ENCODE measurements around the gene PANK1. TPM values are rescaled to one million over a fixed set of nuclear protein-coding genes. Genes with fewer than 3 reads are reported as not detected.

Gene PANK1
- 0.86 TPM for polyA plus RNA-seq

GRCh38 chr10:89644967-89645741 is at the start of gene PANK1:
TSS of gene PANK1 (minus strand) at chr10:89645242. CDS start at chr10:89644891, 351 bp downstream.
- Mint-ChIP-seq H3K27ac (peak within 1 kb of the TSS; percentile 8 to 75 (median 70)), H3K27me3 (no peaks in the 10 kb centered on the region), H3K4me1 (peaks cover 13 to 20% (median 13%) of the 10 kb centered on the region in 3 donors), H3K9me3 (peaks cover 0 to 2% (median 0%) of the 10 kb centered on the region in 3 donors), H3K36me3 (no peaks in the 10 kb centered on the region), H3K4me3 (peak within 1 kb of the TSS in 1 of 4 donors; percentile 96)

DNA sequence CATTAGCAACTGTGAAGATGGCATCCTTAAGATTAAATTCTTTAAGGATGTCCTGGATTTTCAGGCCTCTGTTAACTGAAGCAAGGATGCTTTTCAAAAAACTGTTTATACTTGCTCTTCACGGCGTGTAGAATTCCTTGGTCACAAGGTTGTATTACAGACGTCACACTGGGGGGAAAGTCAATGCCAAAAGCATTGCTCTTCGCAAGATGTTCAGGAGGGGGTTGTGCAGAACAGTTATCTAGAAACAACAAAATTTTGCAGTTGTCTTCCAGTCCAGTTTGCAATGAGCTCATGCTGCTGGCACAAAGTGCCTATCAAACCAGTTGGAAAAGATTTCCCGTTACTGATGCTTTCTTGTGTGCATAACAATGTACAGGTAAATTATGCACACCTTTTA is 48.1 kb upstream of the PANK1 start:
- H3K27ac Mint-ChIP-seq = no peak overlapping the region
- H3K9me3 Mint-ChIP-seq = no peaks in the 10 kb centered on the region

DNA sequence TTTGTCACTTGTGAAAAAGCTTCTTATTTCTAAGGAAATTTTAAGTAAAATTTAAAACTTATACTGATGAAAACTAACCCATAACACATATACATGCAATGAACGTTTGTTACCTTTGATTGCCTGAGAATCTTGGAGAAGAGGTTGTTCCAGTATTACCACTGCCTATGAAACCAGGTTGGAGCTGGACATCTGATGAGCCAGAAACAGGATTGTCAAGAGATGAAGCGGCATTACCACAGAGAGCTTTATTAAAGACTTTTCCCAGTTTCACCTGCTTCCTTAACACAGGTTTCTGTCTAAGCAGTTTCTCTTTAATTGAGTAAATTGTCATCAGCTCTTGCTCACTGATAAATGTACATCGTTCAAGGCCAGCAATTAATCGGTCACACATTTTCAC is 47.4 kb upstream of the PANK1 start:
- H3K4me3 Mint-ChIP-seq = no peak overlapping the region
- no peak overlapping the region for H3K27ac Mint-ChIP-seq
- no peaks in the 10 kb centered on the region for H3K36me3 Mint-ChIP-seq
- no peaks in the 10 kb centered on the region for H3K27me3 Mint-ChIP-seq
- no peaks in the 10 kb centered on the region for H3K9me3 Mint-ChIP-seq
- H3K4me1 Mint-ChIP-seq = peaks cover 0 to 3% (median 2%) of the 10 kb centered on the region in 3 donors

More for the DNA sequence above, 48.1 kb upstream of the PANK1 start:
- Mint-ChIP-seq H3K27me3 (no peaks in the 10 kb centered on the region), H3K36me3 (no peaks in the 10 kb centered on the region), H3K4me3 (no peak overlapping the region), H3K4me1 (peaks cover 0 to 2% (median 0%) of the 10 kb centered on the region in 3 donors)

DNA sequence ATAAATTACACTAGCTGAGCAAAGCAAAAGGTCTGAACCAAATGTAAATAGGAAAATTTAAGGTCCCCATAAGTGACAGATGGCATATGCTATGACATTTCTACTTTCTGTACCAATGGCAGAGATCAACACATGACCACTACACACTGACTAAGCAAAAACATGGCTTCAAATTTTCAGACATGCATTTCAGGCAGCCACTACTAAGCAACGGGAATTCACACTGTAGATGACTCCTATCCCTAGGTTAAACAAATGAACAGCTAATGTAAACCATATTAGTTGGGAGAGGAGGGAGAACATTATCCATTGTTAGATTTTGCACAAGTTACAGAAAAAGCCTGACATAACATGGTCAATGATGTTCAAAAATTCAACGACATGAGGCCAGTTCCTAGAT is 45.0 kb upstream of the PANK1 start:
- H3K36me3 Mint-ChIP-seq = no peaks in the 10 kb centered on the region
- no peaks in the 10 kb centered on the region for H3K9me3 Mint-ChIP-seq
- H3K4me1 Mint-ChIP-seq = peaks cover 0 to 5% (median 4%) of the 10 kb centered on the region in 3 donors
- H3K27me3 Mint-ChIP-seq = no peaks in the 10 kb centered on the region
- no peak overlapping the region for H3K27ac Mint-ChIP-seq
- H3K4me3 Mint-ChIP-seq = no peak overlapping the region

DNA sequence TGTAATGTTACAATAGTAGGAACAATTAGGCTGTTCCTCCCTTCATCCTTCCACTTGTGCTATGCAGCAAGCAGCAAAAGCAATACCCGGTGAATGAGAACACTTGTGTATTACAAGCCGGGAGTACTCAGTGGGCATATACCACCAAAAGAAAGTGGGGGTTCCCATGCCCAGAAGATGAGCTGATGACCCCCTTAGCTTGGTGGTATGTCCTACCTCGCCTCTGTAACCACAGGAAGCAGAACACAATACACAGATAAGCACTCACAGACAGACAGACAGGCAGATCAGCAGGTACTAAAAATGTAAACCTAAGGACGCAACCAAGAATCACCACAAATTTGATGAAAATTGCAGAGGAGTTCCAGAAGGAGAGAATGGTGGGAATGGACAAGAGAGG is 40.9 kb upstream of the PANK1 start:
- Mint-ChIP-seq H3K27ac (no peak overlapping the region), H3K27me3 (no peaks in the 10 kb centered on the region), H3K9me3 (no peaks in the 10 kb centered on the region), H3K36me3 (no peaks in the 10 kb centered on the region), H3K4me1 (peaks cover 0 to 4% (median 4%) of the 10 kb centered on the region in 3 donors), H3K4me3 (no peak overlapping the region)

- Mint-ChIP-seq H3K9me3 (no peaks in the 10 kb centered on the region), H3K4me1 (peaks cover 0 to 4% (median 4%) of the 10 kb centered on the region in 3 donors), H3K27me3 (no peaks in the 10 kb centered on the region), H3K36me3 (no peaks in the 10 kb centered on the region), H3K27ac (no peak overlapping the region), H3K4me3 (no peak overlapping the region)
Measured at GRCh38 chr10:89684604-89685003, 39.6 kb upstream of the PANK1 start.

DNA sequence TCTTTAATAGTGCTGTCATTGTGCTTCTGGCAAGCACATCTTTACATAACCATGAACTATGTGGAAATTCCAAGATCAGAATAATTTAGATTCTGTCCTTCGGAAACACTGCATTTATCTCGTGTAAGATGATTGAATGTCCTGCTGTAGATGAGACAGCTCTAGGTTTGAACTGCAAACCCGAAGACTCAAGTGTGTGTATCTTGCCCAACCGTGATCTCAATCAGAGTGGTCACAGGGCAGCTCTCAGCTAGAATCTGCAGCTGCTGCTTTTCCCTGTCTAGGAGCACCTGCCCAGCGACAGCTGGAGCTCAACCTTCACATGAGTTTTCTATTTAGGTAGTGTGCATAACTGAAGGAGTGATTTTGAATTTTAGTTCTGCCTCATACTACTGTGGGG is 38.8 kb upstream of the PANK1 start:
- Mint-ChIP-seq H3K4me1 (peaks cover 0 to 4% (median 4%) of the 10 kb centered on the region in 3 donors), H3K27me3 (no peaks in the 10 kb centered on the region), H3K9me3 (no peaks in the 10 kb centered on the region), H3K27ac (no peak overlapping the region), H3K4me3 (no peak overlapping the region), H3K36me3 (no peaks in the 10 kb centered on the region)

DNA sequence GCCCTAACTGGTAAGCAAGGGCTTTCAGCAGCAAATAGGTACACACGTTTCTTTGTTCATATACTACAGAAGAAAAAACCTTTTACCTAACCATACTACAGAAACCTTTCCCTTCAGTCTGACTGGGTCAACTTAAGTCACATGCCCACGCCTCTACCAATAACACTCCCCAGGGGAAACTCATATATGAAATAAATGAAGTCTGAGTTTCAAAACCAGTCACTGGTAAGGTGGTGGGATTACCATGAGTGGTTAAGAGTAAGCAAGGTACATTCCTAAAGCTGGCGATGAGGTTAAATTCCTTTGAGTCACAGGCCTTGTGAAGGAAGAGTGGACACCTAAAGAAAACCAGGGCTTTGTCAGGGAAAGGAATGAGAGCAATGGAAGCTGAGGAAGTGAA is 34.9 kb upstream of the PANK1 start:
- no peaks in the 10 kb centered on the region for H3K4me1 Mint-ChIP-seq
- no peak overlapping the region for H3K27ac Mint-ChIP-seq
- H3K36me3 Mint-ChIP-seq = no peaks in the 10 kb centered on the region
- H3K4me3 Mint-ChIP-seq = no peak overlapping the region
- no peaks in the 10 kb centered on the region for H3K9me3 Mint-ChIP-seq
- H3K27me3 Mint-ChIP-seq = no peaks in the 10 kb centered on the region

DNA sequence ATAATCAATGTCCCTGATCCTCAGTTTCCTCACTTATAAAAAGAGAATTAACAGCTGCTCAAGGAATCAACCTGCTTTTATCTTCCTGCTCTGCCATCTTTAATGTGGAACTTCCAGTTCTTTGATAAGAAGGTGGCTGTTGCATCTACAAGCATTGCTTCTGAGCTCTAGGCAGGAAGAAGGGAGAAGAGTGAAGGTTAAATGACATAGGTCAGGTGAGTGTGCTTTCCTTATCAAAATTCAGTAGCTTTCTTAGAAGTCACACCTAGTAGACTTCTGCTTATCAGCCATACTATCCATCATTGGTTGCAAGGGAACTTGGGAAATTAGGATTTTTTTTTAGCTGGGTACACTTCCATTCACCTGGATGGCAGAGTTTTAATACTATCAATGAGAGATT is 32.3 kb upstream of the PANK1 start:
- no peak overlapping the region for H3K4me3 Mint-ChIP-seq
- peaks cover 0 to 10% (median 10%) of the 10 kb centered on the region in 3 donors for H3K4me1 Mint-ChIP-seq
- H3K27ac Mint-ChIP-seq = no peak overlapping the region
- no peaks in the 10 kb centered on the region for H3K9me3 Mint-ChIP-seq
- H3K36me3 Mint-ChIP-seq = no peaks in the 10 kb centered on the region
- no peaks in the 10 kb centered on the region for H3K27me3 Mint-ChIP-seq

DNA sequence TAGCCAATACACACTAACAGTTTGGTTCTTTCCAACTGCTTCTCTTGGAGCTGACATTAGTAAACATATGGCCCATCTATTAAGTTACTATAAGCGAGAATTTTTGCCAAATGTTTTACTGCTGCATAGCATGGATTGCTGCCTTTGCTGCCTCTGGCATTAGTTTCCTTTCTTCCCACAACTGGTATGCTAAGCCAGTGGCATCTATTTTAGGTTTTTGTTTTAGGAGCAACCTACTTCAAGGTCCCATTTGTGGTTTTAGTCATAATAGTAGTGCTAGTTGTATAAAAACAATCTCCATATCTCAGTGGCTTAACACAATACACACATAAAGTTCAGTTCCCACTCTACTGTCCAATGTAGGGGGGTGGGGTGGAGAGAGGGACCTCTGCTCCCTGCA is 25.9 kb upstream of the PANK1 start:
- Mint-ChIP-seq H3K27ac (no peak overlapping the region), H3K36me3 (peaks cover 2% of the 10 kb centered on the region), H3K4me1 (peaks cover 0 to 11% (median 10%) of the 10 kb centered on the region in 3 donors), H3K9me3 (no peaks in the 10 kb centered on the region), H3K4me3 (no peak overlapping the region), H3K27me3 (no peaks in the 10 kb centered on the region)

DNA sequence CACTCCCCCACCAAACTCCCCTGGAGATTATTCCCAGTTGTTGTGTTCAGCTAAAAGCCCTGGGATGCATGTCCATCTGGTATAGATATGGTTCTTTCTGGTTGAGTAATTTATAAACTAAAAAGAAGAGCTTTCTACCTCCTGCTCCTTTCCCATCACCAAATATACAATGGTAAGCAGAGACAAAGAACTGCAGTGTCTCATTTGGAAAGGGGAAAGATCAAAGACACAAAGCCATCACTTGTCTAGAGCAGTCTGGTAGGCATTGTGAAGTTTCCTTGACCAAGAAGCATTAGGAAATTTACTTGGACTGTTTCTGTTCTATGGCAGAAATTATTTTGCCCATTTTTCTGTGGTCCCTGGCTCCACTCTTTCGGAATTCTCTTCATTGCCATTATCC is 24.9 kb upstream of the PANK1 start:
- Mint-ChIP-seq H3K4me1 (peaks cover 0 to 11% (median 10%) of the 10 kb centered on the region in 3 donors), H3K27me3 (no peaks in the 10 kb centered on the region), H3K4me3 (no peak overlapping the region), H3K27ac (no peak overlapping the region), H3K9me3 (no peaks in the 10 kb centered on the region), H3K36me3 (peaks cover 2% of the 10 kb centered on the region)

DNA sequence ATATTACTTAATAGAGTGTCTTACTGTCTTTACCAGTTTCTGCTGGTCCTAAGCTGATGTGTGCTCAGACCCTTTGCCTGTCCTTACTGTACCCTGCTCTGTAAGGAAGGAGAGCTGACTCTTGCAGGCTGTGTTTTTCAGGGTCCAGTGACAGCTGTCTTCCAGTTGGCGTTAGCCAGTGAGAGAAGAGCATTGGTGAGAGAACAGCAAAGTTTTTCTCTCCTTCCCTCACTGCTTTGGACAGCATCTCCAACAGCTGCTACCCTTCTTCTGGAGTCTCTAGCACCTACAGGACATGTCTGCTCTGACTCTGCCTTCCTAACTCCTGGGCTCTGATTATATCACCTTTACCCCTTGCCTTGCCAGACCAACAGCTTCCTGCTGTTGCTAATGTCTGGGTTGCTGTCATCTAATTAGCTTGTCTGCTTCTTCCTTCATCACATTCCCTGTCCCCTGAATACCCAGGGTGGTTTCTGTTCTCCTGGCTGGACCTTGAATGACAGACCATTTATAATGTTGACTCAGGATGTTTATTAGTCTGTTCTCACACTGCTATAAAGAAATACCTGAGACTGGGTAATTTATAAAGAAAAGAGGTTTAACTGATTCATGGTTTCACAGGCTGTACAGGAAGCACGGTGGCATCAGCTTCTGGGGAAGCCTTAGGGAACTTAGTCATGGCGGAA is 23.5 kb upstream of the PANK1 start:
- H3K27ac Mint-ChIP-seq = peak overlapping the region in 1 of 3 donors; percentile 61

GRCh38 chr10:89666138-89666537 is 21.1 kb upstream of the PANK1 start:
- H3K27ac Mint-ChIP-seq = no peak overlapping the region
- H3K9me3 Mint-ChIP-seq = no peaks in the 10 kb centered on the region
- H3K4me1 Mint-ChIP-seq = peaks cover 0 to 1% (median 0%) of the 10 kb centered on the region in 3 donors
- H3K4me3 Mint-ChIP-seq = no peak overlapping the region
- peaks cover 2% of the 10 kb centered on the region for H3K36me3 Mint-ChIP-seq
- no peaks in the 10 kb centered on the region for H3K27me3 Mint-ChIP-seq

More for the DNA sequence above, 23.5 kb upstream of the PANK1 start:
- H3K36me3 Mint-ChIP-seq = peaks cover 2% of the 10 kb centered on the region
- H3K9me3 Mint-ChIP-seq = no peaks in the 10 kb centered on the region
- no peak overlapping the region for H3K4me3 Mint-ChIP-seq
- no peaks in the 10 kb centered on the region for H3K27me3 Mint-ChIP-seq
- peaks cover 0 to 8% (median 5%) of the 10 kb centered on the region in 3 donors for H3K4me1 Mint-ChIP-seq

- H3K27ac Mint-ChIP-seq = no peak overlapping the region
- H3K9me3 Mint-ChIP-seq = no peaks in the 10 kb centered on the region
- H3K4me3 Mint-ChIP-seq = no peak overlapping the region
- no peaks in the 10 kb centered on the region for H3K36me3 Mint-ChIP-seq
- H3K27me3 Mint-ChIP-seq = no peaks in the 10 kb centered on the region
- H3K4me1 Mint-ChIP-seq = peaks cover 0 to 1% (median 0%) of the 10 kb centered on the region in 3 donors
Measured at GRCh38 chr10:89665302-89665701, 20.3 kb upstream of the PANK1 start.

DNA sequence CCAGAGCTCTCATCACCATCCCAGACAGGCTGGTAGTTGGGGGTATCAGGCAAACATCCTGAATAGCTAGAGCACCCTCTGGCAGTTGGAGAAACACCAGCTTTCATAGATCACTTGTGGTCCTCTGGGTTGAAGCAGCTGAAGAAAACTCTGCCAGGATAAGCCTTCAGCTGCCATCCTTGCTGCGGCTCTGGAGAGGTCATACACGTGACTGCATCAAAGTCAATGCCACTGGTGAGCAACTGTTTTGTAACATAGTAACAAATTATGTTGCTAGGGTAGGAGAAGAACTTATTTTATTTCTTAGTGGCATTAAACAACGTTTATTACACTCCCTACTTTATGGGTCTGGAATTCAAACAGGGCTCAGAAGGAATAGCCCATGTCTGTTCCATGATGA is 19.2 kb upstream of the PANK1 start:
- Mint-ChIP-seq H3K27me3 (no peaks in the 10 kb centered on the region), H3K4me1 (peaks cover 0 to 1% (median 0%) of the 10 kb centered on the region in 3 donors), H3K9me3 (no peaks in the 10 kb centered on the region), H3K4me3 (no peak overlapping the region), H3K36me3 (no peaks in the 10 kb centered on the region), H3K27ac (no peak overlapping the region)
